NCI-H2107 treated with DMSO at 0.1 percent for 48 hours (cell line): ENCODE measurements around the gene LMBRD2.
A peak's percentile ranks its signal among the peaks of the same experiment; 100 is the strongest.
"Not testable (repeated sequence)": the region's sequence is repeated elsewhere in the genome, so short reads cannot be mapped to it uniquely, and the experiment has no call there.

ENCODE experiments used
- DNase-seq: peaks from one replicate; lab custom pipeline; 2025; ENCODE audit not compliant: unreplicated experiment; lab: John Stamatoyannopoulos, UW

LMBRD2 gene

DNA sequence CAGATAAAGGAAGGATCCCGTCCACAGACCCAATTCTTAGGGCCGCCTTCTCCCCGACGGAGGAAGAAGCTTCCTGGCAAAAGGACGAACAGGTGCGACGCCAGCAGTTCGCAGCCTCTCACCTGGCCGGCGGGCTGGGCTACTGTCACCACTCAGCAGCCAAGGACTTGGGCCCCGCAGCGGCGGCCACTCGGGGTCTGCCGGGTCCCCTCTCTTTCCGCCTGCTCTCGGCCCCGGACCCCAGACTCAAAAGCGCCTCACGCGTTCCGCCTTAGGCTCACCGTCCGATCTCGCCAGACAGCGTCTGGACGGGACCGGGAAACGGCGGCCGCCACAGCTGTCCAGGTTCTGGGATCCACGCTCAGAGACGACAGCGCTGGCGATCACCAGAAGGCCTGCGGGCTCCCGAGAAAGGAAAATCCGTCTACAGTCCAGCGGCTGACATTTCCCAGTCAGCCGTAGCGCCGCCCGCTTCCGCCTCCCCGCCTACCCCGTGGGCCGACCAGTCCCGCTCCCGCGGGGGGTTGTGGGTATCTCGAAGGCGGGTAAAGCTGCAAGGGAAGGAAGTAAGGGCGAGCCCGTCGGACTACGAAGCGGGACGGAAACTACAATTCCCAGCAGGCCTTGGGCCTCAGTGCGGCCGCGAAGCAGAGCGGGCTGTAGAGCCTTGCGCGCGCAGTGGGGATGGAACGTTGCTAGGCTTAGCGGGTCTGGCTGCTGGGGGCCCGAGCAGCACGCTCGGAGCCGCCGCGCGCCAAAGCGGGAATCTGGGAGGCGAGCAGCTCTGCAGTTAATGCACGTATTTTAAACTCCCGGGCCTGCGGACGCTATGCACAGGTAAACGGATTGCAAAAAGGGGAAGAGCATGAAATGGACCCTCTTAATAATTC is at the start of gene LMBRD2, which contains the start of gene SKP2:
LMBRD2 (minus strand) TSS at position 454 of the 890 bp plus-strand sequence. CDS start 8,538 bp downstream, outside the sequence.
SKP2 (plus strand) TSS at position 678 of the 890 bp plus-strand sequence; CDS start at position 830, 152 bp downstream.
- DNase-seq = peak; percentile 98

DNA sequence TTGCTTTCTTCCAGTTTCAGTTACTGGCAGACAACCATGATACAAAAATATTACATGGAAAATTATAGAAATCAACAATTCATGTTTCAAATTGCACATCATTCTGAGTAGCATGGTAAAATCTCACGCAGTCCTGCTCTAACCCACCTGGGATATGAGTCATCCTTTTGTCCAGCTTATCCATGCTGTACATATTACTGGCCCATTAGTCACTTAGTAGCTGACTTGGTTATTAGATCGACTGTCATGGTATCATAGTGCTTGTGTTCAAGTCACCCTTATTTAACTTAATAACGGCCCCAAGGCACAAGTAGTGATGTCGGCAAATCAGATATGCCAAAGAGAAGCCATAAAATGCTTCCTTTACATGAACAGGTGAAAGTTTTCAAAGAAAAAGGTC is 48.8 kb upstream of the LMBRD2 start:
- DNase-seq = no peak

DNA sequence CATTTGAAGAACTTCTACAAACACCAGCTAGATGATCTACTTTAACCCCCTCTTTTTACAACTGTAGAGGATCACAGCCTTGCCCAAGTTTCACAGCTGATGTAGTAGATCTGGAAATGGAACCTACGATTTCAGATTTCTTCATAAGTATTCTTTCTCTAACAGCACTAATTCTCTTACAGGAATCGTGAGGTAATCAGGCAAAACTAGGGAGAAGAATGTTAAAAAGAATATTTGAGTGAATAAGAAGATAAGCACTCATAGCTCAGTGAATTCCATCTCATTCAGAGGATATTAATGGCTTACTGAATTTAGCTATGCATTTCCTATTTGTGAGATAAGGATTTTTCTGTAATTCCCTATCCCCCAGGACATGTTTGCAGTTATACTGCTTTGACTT is 47.9 kb upstream of the LMBRD2 start:
- no peak for DNase-seq

DNA sequence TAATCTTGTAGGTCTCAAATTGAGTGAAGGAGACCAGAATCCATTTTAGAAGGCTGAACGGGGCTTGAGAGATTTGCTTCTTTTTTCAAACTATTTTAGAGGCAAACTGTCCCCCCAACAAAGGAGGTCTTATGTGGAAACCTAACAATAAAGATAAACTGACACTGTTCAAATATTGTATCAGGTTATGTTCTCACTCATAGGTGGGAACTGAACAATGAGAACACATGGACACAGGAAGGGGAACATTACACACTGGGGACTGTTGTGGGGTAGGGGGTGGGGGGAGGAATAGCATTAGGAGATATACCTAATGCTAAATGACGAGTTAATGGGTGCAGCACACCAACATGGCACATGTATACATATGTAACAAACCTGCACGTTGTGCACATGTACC is 47.1 kb upstream of the LMBRD2 start:
- DNase-seq = not testable (repeated sequence)

DNA sequence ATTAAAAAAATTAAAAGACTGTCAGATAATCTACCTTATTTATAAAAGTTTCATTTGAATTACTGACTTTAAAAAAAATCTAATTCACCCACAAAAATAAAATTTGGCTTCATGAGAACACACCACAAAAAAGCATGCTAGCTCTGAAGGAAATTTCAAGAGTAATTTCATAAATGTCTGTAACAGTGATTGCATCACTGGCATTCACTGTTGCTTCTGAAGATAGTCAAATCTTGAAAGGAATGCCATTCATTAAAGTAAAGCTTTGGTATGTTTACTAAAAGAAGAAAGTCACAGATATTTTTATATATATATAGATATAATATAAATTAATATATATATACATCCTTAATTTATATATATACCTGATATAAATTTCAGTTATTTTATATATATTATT is 46.6 kb upstream of the LMBRD2 start:
- DNase-seq = no peak

DNA sequence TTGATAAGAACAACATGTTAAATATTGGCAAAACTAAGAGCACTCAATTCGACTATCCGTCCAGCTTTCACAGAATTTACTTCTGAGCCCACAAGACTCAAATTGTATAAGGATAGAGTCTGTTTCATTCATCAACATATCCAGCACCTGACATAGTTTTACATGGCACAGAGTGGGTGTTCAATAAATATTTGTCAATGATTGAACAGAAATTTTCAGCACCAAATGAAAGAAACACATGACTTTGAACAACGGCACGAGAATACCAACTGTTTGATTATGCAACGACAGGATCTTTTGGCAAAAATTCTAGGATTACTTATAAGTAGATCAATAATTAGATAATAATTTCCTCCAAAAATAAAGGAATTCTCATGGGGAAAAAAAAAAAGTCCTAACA is 42.1 kb upstream of the LMBRD2 start:
- DNase-seq = no peak

DNA sequence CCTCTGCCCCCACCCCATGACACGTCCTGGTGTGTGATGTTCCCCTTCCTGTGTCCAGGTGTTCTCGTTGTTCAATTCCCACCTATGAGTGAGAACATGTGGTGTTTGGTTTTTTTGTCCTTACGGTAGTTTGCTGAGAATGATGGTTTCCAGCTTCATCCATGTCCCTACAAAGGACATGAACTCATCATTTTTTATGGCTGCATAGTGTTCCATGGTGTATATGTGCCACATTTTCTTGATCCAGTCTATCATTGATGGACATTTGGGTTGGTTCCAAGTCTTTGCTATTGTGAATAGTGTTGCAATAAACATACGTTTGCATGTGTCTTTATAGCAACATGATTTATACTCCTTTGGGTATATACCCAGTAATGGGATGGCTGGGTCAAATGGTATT is 32.7 kb upstream of the LMBRD2 start:
- DNase-seq = not testable (repeated sequence)

DNA sequence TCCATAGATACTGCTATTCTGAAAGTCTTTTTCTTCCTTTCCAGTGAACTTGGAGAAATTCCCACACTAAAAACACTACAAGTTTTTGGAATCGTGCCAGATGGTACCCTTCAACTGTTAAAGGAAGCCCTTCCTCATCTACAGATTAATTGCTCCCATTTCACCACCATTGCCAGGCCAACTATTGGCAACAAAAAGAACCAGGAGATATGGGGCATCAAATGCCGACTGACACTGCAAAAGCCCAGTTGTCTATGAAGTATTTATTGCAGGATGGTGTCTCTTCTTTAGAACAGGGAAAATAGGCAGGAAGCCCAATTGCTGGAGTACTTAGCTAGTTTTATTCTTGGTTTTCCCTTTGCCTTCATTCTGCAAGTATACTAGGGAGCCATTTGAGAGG is 30.1 kb upstream of the LMBRD2 start:
- no peak for DNase-seq

DNA sequence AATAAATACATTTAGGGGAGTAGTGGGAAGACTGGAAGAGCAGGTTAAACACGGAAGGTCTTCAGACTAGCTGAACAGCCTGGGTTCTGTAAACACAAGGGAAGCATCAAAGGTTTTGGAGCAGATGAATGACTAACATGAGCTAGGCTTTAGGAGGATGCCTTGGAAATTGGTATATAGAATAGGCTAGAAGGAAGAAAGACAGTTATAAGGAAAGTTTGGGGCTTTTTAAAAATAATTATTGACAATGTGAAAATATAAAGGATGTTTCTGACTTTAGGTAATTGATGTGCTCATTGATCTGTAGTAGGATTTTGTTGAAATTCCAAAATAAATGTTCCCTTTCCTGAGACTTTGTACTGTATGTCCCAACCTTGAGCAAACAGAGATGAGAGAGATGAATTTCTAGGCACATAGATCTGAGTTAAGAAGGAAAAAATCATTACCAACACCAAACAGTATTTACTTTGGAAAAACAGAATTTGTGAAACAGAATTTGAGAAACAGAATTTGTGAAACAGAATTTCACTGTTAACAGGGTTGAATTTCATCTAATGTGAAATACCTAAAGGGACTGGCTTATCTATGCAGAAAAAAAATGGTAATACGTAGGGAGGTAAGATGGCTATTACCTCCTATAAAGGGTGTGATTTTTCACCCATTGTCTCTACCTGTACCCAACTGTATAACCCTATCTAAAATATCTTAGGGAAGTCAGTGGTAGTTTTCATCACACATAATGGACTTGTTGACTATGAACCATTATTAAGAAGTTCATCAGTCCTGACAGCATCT is 29.1 kb upstream of the LMBRD2 start:
- no peak for DNase-seq

DNA sequence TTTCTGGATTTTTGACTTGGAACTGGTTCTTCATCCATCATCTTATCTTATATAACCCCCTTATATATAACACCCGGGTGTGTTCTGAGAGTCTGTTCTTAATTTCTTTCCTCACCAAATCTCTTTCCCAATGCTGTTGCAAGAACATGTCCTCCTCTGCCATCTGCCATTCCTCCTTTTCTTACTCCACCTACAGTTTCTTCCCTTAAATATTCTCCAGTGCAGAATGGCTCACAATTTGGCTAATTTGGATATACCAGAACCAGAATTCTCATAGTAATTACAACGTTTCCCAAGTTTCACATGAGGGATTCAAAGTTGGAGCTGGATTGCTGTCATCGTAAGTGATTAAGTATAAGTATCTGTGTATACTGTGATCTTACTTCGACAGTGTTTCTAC is 28.3 kb upstream of the LMBRD2 start:
- DNase-seq = no peak

DNA sequence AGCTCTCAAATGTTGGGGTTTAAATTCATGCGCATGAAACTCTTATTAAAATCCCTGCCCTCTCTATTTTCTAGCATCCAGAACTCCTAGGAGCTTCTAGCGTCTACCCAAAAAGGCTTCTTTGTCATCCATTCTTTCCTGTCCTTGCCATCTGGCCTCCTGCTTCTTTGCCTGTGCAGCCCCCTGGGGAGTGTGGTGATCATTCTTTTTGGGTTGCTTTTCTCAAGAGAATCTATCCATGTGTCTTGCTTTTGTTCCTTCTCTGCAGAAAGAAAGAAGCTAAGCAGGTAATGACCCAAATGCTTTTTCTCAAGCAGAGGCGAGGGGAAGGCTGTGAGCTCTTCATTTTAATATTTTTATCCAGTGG is 26.8 kb upstream of the LMBRD2 start:
- no peak for DNase-seq

DNA sequence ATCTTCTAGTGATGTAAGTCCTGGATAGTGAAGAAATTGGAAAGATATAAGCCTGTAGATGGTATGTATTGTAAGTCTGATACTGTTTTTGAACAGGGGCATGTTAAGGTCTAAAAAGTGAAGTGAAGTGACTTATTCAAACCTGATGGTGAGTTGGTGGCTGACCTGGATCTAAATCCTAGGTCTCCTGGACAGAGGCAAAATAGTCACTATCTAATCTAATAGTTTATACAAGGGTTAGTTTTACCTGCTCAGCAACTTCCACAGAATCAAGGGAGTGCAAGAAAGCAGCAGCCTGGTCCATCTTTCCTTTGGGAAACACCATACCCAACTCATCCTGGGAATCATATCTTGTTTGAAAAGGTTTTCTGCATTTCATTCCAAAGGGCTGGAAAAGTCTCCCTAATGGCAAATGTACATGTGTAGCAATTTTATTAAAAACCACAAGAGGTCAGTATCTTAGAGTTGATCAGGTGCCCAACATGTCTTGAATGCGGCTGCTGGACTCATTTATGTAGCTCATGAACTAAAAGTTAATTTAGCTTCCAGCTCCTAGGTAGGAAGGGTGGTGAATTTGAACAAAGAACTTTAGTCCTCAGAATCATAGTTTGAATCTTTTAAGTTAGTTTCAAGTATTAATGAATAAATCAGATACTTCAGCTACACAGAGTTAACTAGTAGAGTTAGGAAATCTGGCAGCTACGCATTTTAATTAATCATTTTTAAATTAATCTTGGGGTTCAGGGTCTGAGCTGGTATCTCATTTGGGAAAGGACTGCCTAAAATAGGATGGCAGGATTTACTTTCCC is 26.2 kb upstream of the LMBRD2 start:
- peak; percentile 20 for DNase-seq

DNA sequence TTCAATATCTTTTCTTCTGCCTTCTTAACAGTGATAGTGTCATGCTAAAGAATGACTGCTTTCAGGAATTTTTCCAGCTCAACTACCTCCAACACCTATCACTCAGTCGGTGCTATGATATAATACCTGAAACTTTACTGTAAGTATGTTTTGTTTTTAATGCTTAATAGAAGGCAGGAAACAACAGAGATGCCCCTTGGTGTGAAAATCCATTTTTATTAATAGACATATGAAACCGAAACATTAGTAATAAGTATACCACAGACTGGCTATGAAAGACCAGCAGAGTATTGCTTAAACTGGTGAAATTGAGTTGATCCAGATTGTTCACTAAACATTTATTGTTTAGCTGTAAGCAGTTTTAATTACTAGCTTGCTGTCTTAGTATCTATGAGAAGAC is 25.5 kb upstream of the LMBRD2 start:
- DNase-seq = no peak

DNA sequence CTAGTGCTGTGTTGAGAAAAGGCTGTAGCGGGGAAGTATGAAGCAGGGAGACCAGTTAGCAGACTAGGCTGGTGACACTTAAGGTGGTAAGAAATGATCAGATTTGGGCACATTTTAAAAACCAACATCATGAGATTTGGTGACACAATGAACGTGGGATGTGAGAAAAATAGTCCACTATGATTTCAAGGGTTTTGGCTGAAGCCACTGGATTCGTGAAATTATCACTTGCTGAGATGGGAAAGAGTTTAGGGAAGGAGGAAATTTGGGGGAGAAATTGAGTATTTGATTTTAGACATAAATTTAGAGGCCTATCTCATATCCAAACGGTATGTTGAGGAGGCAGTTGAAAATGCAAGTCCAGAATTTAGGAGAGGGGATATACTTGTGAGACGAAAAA is 23.4 kb upstream of the LMBRD2 start:
- no peak for DNase-seq

DNA sequence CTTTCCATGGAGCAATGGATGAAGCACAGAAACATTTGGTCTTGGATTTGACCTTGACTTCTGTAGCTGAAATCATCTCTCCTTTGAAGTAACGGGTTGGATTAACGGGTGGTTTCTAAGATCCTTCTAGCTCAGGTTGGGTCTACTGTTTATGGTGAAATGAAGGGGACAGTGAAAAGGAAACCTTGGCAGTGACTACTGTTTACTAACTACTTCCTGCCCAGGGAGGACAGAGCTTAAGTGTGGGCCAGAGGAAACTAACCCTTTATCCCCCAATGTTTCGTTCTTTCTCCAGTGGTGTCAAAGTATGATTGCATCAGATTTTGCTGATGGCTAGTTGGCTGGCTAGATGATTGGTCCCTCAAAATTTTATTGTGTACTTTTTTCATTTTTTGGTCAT is 22.4 kb upstream of the LMBRD2 start:
- no peak for DNase-seq

DNA sequence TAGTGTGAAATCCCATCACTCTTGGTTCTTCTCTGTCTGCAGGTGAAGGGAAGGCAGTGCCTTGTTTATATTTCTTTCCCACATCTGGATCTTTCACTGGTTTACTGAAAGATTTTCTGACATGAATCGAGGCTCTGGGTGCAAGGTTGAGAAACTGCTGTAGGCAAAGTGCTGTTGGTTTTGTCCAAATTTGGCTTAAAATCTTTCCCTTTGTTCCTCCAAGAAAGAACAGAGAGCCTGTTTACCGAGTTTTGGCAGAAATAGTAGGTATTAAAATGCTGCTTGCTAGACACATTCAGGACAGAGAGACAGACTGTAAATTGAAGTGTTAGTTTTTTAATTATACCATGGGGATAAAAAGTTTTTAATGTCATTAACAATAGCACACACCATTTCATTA is 21.7 kb upstream of the LMBRD2 start:
- DNase-seq = no peak

DNA sequence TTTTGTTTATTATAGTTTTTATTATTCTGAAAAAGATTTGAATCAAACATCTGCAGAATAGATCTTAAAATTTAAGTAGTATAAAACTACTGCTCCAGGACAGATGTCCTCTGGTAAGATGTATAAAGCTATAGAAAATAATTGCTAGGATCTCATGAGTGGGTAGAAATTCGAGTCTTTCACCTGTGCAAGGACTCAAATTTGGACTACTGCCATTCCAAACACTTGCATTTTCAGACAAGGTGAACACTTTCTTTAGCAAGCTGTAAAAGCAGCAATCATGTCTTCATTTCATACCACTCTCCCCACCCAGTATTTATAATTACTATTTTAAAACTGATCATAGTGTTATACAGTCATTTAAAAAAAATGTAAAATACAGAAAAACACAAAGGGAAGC is 20.9 kb upstream of the LMBRD2 start:
- DNase-seq = no peak

DNA sequence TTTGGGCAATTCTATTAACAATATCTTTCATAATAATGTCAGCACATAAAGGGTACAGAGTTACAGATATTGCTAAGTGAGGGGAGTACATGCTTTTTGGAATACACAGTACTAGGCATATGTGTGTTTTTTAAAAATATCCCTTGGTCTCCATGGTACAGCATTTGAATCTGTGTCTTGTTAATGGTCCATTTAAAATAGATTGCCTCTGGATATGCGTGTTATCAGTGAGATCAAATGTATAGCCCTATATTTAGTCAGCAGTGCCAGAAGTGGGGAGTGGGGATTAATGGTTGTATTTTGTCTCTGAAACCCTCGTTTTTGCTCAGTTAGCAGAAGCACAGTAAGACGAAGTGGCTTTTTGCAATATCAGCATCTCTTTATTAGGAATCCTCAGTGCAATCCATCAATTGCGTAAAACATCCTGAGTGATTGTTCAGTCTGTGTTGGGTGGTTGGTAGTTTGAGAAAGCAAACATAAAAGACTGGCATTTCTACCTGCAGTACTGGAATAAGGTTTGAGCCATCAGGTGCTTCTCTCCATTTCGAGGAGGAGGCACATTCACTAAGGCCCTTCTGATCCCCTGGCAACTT is 19.2 kb upstream of the LMBRD2 start:
- no peak for DNase-seq

DNA sequence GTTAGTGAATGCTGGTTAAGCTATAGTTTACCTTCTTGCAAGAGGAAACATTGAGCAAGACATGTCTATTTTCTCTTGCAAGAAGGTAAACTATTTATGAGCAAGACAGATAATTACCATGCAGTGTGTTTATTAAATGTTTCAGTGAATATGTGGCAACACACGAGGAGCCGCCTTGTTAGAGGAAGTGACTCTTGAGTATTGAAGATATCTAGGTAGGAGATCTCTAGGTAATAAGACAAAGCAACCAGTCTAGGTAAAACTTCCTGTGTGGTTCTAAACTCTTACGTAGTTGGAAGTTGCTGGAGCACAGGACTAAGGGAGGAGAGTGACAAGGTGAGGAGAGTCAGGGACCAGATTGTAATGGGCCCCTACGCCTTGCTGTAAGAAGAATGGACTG is 17.1 kb upstream of the LMBRD2 start:
- no peak for DNase-seq

DNA sequence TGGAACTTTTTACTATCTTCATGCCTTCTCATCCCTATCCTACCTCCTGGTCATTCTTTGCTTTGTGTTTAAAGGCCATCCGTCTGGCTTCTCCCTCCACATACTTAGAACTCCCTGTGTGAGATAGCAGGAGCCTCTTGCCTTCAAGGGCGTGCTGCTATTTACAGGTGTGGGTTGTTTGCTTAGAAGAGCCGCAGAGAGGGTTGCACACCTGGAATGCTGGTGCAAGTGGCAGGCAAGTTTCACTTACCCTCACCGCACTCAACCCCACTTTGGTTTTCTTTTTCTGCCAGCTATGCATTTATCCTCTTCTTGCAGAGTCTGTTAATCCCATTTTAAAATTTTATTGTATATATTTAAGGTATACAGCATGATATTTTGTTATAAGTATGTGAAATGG is 12.8 kb upstream of the LMBRD2 start:
- no peak for DNase-seq
